ENCODE data around the gene GIMAP1. TPM values are rescaled to one million over a fixed set of nuclear protein-coding genes. Genes with fewer than 3 reads are reported as not detected.

GIMAP1 gene
- total and polyA plus RNA-seq, 2 of the 8 experiments (the other 6 are each of a cell fraction or from before 2014, with no cell fraction given): not detected

DNA sequence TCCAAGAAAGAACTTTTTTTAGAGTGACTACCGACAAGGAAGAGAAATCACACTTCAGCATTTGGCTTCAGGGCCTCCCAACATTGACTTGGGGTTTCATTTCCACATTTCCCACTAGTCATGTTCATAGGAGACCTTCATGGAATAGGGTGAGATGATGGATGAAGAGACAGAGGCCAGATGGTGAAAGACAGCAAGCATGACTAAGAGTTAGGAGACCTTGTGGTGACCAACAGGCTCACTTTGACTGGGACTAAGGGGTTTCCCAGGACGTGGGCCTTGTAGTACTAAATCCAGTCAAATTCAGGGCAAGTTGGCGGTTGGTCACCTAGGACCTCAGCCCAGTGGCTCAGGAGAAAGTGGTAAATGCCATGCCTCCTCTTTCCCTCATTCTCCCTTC, 17.8 kb downstream of the GIMAP1 start (continued):
- no peak for TF ChIP-seq HDAC6 (IDR thresholded peaks at IDR 0.05; ENCODE audit: low read depth, low read length)
- TF ChIP-seq SUZ12 (IDR thresholded peaks at IDR 0.05; ENCODE audit: low read length): no peak
- no peak for TF ChIP-seq EP300 (IDR thresholded peaks at IDR 0.05; ENCODE audit: borderline replicate concordance in 1 of 2, low read depth in 2 of 2, low read length in 2 of 2)
- TF ChIP-seq JUND (IDR thresholded peaks at IDR 0.05; ENCODE audit: low read length): no peak
- TF ChIP-seq RNF2 (IDR thresholded peaks at IDR 0.05; ENCODE audit: borderline replicate concordance, low read depth, low read length, missing control alignments, poor library complexity, severe bottlenecking): no peak
- TF ChIP-seq, protein P1, sequence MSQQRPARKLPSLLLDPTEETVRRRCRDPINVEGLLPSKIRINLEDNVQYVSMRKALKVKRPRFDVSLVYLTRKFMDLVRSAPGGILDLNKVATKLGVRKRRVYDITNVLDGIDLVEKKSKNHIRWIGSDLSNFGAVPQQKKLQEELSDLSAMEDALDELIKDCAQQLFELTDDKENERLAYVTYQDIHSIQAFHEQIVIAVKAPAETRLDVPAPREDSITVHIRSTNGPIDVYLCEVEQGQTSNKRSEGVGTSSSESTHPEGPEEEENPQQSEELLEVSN (IDR thresholded peaks at IDR 0.05): no peak
- no peak for TF ChIP-seq HDAC2 (IDR thresholded peaks at IDR 0.05; ENCODE audit: borderline replicate concordance in 1 of 2, low read depth in 2 of 2, low read length in 2 of 2)
- no peak for TF ChIP-seq SP1 (IDR thresholded peaks at IDR 0.05; ENCODE audit: low read depth, low read length)

Measured in H1 (cell line).